SK-N-SH (cell line): Measurements from ENCODE around the gene GNB1L. TPM values are rescaled to one million over a fixed set of nuclear protein-coding genes. Genes with fewer than 3 reads are reported as not detected.

Experiments used
- CTCF ChIA-PET: fragments of 300-600, 350-600 bp; formaldehyde crosslinking; extraction: SDS; loops from one replicate; lab custom pipeline; 2021; lab: Yijun Ruan, JAX
- POLR2A ChIA-PET: fragments of 350-600 bp; sonication (Branson Sonifier 250); formaldehyde crosslinking; extraction: SDS; loops from one replicate; lab custom pipeline; 2020; ENCODE audit warnings: antibody characterized with exemption, inconsistent platforms; lab: Yijun Ruan, JAX
- DNase-seq: peaks from one replicate; pipeline ENCODE4 v3.0.0; 2012
- H2AFZ ChIP-seq: fragments of 200-600 bp; sonication (generic); 2 replicates; pipeline ENCODE4 v1.8.1; 2016; ENCODE audit warnings: antibody characterized with exemption, mild to moderate bottlenecking, low read depth
- H3F3A ChIP-seq: fragments of 200-600 bp; sonication (generic); replicated peaks from 2 replicates; pipeline ENCODE3; 2016; ENCODE audit warnings: antibody characterized with exemption, mild to moderate bottlenecking; ENCODE audit not compliant: insufficient read depth
- H3K27ac ChIP-seq, 2 experiments: fragments of 200-500 bp in 1 of 2; fragments of 200-600 bp in 1 of 2; sonication (Bioruptor generic) in 1 of 2; sonication (generic), shearing (Covaris generic) in 1 of 2; 2 replicates each; pipeline versions ENCODE4 v1.5.1 to v1.6.1; 2014 to 2016; ENCODE audit warnings: low read depth in 2 of 2, inconsistent platforms in 1 of 2, low read length in 1 of 2, mild to moderate bottlenecking in 1 of 2, mixed read lengths in 1 of 2
- H3K27me3 ChIP-seq: fragments of 200-600 bp; sonication (generic), shearing (Covaris generic); 2 replicates; pipeline ENCODE4 v1.6.1; 2016; ENCODE audit warnings: mixed run types; ENCODE audit not compliant: insufficient read depth
- H3K36me3 ChIP-seq, 2 experiments: fragments of 200-500 bp in 1 of 2; fragments of 200-600 bp in 1 of 2; sonication (Bioruptor generic) in 1 of 2; sonication (generic) in 1 of 2; replicated peaks in 1 of 2; 2 replicates each; pipeline versions ENCODE3 to v1.5.1; 2014 to 2016; ENCODE audit warnings: low read length in 1 of 2, mild to moderate bottlenecking in 1 of 2; ENCODE audit not compliant: insufficient read depth in 2 of 2, control insufficient read depth in 1 of 2
- H3K4me1 ChIP-seq, 2 experiments: fragments of 200-500 bp in 1 of 2; fragments of 200-600 bp in 1 of 2; sonication (Bioruptor generic) in 1 of 2; sonication (generic), shearing (Covaris generic) in 1 of 2; 2 replicates each; pipeline versions ENCODE4 v1.5.1 to v1.6.1; 2014 to 2016; ENCODE audit warnings: low read depth in 1 of 2, low read length in 1 of 2, mixed run types in 1 of 2; ENCODE audit not compliant: insufficient read depth in 2 of 2, control insufficient read depth in 1 of 2
- H3K4me2 ChIP-seq: fragments of 200-600 bp; sonication (generic), shearing (Covaris generic); 2 replicates; pipeline ENCODE4 v1.6.1; 2017; ENCODE audit warnings: mixed run types
- H3K4me3 ChIP-seq, 2 experiments: fragments of 200-500 bp in 1 of 2; fragments of 200-600 bp in 1 of 2; sonication (Bioruptor generic) in 1 of 2; sonication (generic), shearing (Covaris generic) in 1 of 2; 2 replicates each; pipeline versions ENCODE4 v1.5.1 to v1.8.1; 2014 to 2016; ENCODE audit warnings: low read depth in 2 of 2, inconsistent platforms in 1 of 2, low read length in 1 of 2, mild to moderate bottlenecking in 1 of 2, mixed read lengths in 1 of 2, moderate library complexity in 1 of 2
- H3K79me2 ChIP-seq: fragments of 200-600 bp; sonication (generic); 2 replicates; pipeline ENCODE4 v1.8.1; 2017; ENCODE audit warnings: mild to moderate bottlenecking; ENCODE audit not compliant: insufficient read depth
- H3K9ac ChIP-seq: fragments of 200-600 bp; sonication (generic); 2 replicates; pipeline ENCODE4 v1.6.1; 2017; ENCODE audit warnings: mixed run types
- H3K9me2 ChIP-seq: fragments of 200-600 bp; sonication (generic); 2 replicates; pipeline ENCODE4 v1.6.1; 2017; ENCODE audit warnings: mixed run types
- H3K9me3 ChIP-seq: fragments of 200-600 bp; sonication (generic); 2 replicates; pipeline ENCODE4 v1.6.1; 2017; ENCODE audit warnings: mixed run types, mild to moderate bottlenecking, moderate library complexity
- H4K20me1 ChIP-seq: fragments of 200-600 bp; sonication (generic); 2 replicates; pipeline ENCODE4 v1.6.1; 2017; ENCODE audit warnings: mild to moderate bottlenecking, mixed run types; ENCODE audit not compliant: insufficient read depth
- CTCF ChIP-seq: fragments of 200-600 bp; sonication (generic); IDR thresholded peaks from 2 replicates; pipeline ENCODE4 v1.6.1; 2017; ENCODE audit warnings: antibody characterized with exemption, mild to moderate bottlenecking, moderate library complexity
- ELF1 ChIP-seq: IDR thresholded peaks from 2 replicates; pipeline ENCODE4 v1.4.0; 2012
- EZH2phosphoT487 ChIP-seq: fragments of 200-600 bp; sonication (generic); IDR thresholded peaks from 2 replicates; pipeline ENCODE4 v1.6.1; 2017; ENCODE audit warnings: low read depth, mixed run types, mild to moderate bottlenecking, antibody characterized with exemption, moderate library complexity, borderline replicate concordance
- JUND ChIP-seq: IDR thresholded peaks from 2 replicates; pipeline ENCODE4 v1.4.0; 2012
- MXI1 ChIP-seq: IDR thresholded peaks from 2 replicates; pipeline ENCODE4 v1.6.1; 2012; ENCODE audit warnings: mild to moderate bottlenecking, low read depth, low read length, improper control_type of control experiment
- NFIC ChIP-seq: IDR thresholded peaks from 2 replicates; pipeline ENCODE4 v1.4.0; 2012; ENCODE audit warnings: borderline replicate concordance
- RAD21 ChIP-seq: IDR thresholded peaks from 2 replicates; pipeline ENCODE4 v1.6.1; 2012; ENCODE audit warnings: mild to moderate bottlenecking, low read length
- RFX5 ChIP-seq: IDR thresholded peaks from 2 replicates; pipeline ENCODE4 v1.6.1; 2012; ENCODE audit warnings: mild to moderate bottlenecking, improper control_type of control experiment, low read length
- SMC3 ChIP-seq: IDR thresholded peaks from 2 replicates; pipeline ENCODE4 v1.6.1; 2012; ENCODE audit warnings: low read depth, low read length, improper control_type of control experiment
- TAF1 ChIP-seq: IDR thresholded peaks from 2 replicates; pipeline ENCODE4 v1.6.1; 2012; ENCODE audit warnings: low read depth, mild to moderate bottlenecking, low read length, moderate library complexity, borderline replicate concordance
- TEAD4 ChIP-seq: IDR thresholded peaks from 2 replicates; pipeline ENCODE4 v1.4.0; 2012; ENCODE audit warnings: mild to moderate bottlenecking, borderline replicate concordance; ENCODE audit not compliant: insufficient read depth
- YY1 ChIP-seq: IDR thresholded peaks from 2 replicates; pipeline ENCODE4 v1.4.0; 2012; ENCODE audit warnings: low read depth, mild to moderate bottlenecking
- WGBS: methylation state at CpG from one replicate; pipeline ENCODE4 v1.1.6; 2017; ENCODE audit warnings: low lambda C conversion rate; 5-methylcytosine and 5-hydroxymethylcytosine counted together
- polyA plus RNA-seq, 3 experiments: library from polyadenylated mRNA; depleted of rRNA; stranded (reverse); fragments of >200 nt; gene quantifications; 2 replicates each; pipeline ENCODE4 v1.2.3, GENCODE V29; 2012
- TF ChIP-seq, protein P1 (sequence below): IDR thresholded peaks from 2 replicates; pipeline ENCODE4; 2012
- TF ChIP-seq, protein P2 (sequence below): IDR thresholded peaks from 2 replicates; pipeline ENCODE4 v1.4.0; 2012; ENCODE audit warnings: low read depth, borderline replicate concordance
- TF ChIP-seq, protein P3 (sequence below): fragments of 150-350 bp; IDR thresholded peaks from 2 replicates; pipeline ENCODE4 v1.6.1; 2017; ENCODE audit warnings: antibody characterized with exemption, low read length, low read depth, borderline replicate concordance
- TF ChIP-seq, protein P4 (sequence below): fragments of 150-350 bp; IDR thresholded peaks from 2 replicates; pipeline ENCODE4 v1.6.1; 2016; ENCODE audit warnings: mild to moderate bottlenecking, low read depth, low read length

GNB1L gene
- polyA plus RNA-seq, 1 of the 3 experiments (the other 2 are of a cell fraction) = 5.9 TPM

GRCh38 chr22:19757140-19757984, 97.3 kb downstream of the GNB1L start (continued):
- TF ChIP-seq, protein P1, sequence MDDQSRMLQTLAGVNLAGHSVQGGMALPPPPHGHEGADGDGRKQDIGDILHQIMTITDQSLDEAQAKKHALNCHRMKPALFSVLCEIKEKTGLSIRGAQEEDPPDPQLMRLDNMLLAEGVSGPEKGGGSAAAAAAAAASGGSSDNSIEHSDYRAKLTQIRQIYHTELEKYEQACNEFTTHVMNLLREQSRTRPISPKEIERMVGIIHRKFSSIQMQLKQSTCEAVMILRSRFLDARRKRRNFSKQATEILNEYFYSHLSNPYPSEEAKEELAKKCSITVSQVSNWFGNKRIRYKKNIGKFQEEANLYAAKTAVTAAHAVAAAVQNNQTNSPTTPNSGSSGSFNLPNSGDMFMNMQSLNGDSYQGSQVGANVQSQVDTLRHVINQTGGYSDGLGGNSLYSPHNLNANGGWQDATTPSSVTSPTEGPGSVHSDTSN = no peak
- TF ChIP-seq JUND (no peak), CTCF (no peak)
- TF ChIP-seq, protein P2, sequence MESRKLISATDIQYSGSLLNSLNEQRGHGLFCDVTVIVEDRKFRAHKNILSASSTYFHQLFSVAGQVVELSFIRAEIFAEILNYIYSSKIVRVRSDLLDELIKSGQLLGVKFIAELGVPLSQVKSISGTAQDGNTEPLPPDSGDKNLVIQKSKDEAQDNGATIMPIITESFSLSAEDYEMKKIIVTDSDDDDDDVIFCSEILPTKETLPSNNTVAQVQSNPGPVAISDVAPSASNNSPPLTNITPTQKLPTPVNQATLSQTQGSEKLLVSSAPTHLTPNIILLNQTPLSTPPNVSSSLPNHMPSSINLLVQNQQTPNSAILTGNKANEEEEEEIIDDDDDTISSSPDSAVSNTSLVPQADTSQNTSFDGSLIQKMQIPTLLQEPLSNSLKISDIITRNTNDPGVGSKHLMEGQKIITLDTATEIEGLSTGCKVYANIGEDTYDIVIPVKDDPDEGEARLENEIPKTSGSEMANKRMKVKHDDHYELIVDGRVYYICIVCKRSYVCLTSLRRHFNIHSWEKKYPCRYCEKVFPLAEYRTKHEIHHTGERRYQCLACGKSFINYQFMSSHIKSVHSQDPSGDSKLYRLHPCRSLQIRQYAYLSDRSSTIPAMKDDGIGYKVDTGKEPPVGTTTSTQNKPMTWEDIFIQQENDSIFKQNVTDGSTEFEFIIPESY = no peak

DNA sequence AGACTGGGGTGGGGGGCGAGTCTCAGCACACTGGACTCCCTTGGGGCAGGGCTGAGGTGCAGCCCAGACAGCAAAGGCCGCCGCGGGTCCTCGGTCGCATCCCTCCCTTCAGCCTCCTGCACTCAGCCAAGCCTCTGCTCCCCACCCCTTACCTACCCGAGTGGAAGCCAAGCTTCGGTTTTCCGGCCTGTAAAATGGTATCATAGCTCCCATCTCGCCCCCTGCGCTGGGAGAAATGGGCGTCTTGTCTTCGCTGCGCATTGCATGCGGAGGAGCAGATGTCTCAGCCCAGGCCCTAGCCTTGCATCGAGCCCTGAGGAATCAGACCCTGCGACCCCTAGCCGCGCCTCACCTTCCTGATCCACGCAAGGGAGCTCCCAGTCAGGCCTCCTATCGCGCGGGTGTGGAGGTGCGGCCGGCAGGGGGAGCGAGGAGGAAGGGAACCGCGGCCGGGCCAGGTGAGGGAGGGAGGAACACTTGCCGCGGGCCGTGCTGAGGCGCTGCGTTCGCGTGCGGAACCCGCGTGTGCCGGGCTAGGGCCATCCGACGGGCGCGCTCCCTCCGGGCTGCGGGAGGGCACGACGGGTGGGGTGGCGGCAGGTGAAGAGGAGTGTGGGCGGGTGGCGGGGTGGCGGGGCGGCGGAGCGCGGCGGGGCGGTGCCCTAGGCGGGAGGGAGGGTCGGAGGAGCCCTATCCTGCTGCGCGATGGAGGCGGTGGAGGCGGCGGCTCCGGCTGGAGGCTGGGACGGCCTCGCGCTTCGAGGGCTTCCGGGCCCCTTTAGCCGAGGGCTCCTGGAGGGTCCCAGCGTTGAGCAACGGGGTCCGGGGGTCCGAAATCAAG, 98.2 kb downstream of the GNB1L start:
- H3K4me1 ChIP-seq = peaks cover 0 to 6% of the 10 kb centered on the region in 2 experiments; a peak in 2 of 4 replicates
- H4K20me1 ChIP-seq = no peaks in the 10 kb centered on the region
- H3K4me3 ChIP-seq = no peak overlapping the region
- H3K4me2 ChIP-seq = no peak overlapping the region
- ChIA-PET POLR2A (no interaction called here), CTCF (interaction anchor here (0.6 to 2.5 kb wide), 25 partner anchors 8 to 161 kb away, joined by 3 to 15 read pairs (median 4); no protein-coding TSS in a partner anchor)
- WGBS = 28% methylated on average over 26 of the region's 76 CpGs
- H3K9me2 ChIP-seq = no peaks in the 10 kb centered on the region
- TF ChIP-seq RAD21 (peak; percentile 46), SMC3 (peak; percentile 43), ELF1 (no peak), CTCF (peak; percentile 47), EZH2phosphoT487 (0 out of 2 replicates have a peak, but pooled peaks have one; percentile 50), TEAD4 (no peak), TAF1 (no peak), RFX5 (no peak), YY1 (no peak), NFIC (no peak), MXI1 (no peak)
- TF ChIP-seq, protein P3, sequence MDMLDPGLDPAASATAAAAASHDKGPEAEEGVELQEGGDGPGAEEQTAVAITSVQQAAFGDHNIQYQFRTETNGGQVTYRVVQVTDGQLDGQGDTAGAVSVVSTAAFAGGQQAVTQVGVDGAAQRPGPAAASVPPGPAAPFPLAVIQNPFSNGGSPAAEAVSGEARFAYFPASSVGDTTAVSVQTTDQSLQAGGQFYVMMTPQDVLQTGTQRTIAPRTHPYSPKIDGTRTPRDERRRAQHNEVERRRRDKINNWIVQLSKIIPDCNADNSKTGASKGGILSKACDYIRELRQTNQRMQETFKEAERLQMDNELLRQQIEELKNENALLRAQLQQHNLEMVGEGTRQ = no peak
- TF ChIP-seq, protein P4, sequence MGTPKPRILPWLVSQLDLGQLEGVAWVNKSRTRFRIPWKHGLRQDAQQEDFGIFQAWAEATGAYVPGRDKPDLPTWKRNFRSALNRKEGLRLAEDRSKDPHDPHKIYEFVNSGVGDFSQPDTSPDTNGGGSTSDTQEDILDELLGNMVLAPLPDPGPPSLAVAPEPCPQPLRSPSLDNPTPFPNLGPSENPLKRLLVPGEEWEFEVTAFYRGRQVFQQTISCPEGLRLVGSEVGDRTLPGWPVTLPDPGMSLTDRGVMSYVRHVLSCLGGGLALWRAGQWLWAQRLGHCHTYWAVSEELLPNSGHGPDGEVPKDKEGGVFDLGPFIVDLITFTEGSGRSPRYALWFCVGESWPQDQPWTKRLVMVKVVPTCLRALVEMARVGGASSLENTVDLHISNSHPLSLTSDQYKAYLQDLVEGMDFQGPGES = no peak
- no peak overlapping the region for H3K9ac ChIP-seq
- H3K79me2 ChIP-seq = no peaks in the 10 kb centered on the region
- DNase-seq = peak; percentile 78
- no peaks in the 10 kb centered on the region for H3K36me3 ChIP-seq
- H3K9me3 ChIP-seq = no peaks in the 10 kb centered on the region
- no peak overlapping the region for H3K27ac ChIP-seq
- no peak overlapping the region for H2AFZ ChIP-seq
- peaks cover 53% of the 10 kb centered on the region for H3K27me3 ChIP-seq
- H3F3A ChIP-seq = no peaks in the 10 kb centered on the region
